HepG2 (cell line): ENCODE results near the gene COMMD7. TPM values are rescaled to one million over a fixed set of nuclear protein-coding genes. Genes with fewer than 3 reads are reported as not detected.

ENCODE experiments used
- BRD4 ChIP-seq: sonication (generic); formaldehyde crosslinking; IDR thresholded peaks from 2 replicates; pipeline ENCODE4 v1.4.0; 2020; ENCODE audit warnings: missing genetic modification reagents
- CSRNP1 ChIP-seq: sonication (generic); formaldehyde crosslinking; IDR thresholded peaks from 2 replicates; pipeline ENCODE4 v1.8.1; 2023; ENCODE audit warnings: mild to moderate bottlenecking, missing genetic modification reagents
- GATA4 ChIP-seq: sonication (generic); IDR thresholded peaks from 2 replicates; pipeline ENCODE4 v1.6.1; 2016; ENCODE audit warnings: antibody characterized with exemption, low read depth, borderline replicate concordance
- MAFG ChIP-seq: sonication (generic); formaldehyde crosslinking; IDR thresholded peaks from 2 replicates; pipeline ENCODE4 v1.5.1; 2020; ENCODE audit warnings: mild to moderate bottlenecking, missing genetic modification reagents
- NR0B2 ChIP-seq: sonication (generic); formaldehyde crosslinking; IDR thresholded peaks from 2 replicates; pipeline ENCODE4 v1.4.0; 2020; ENCODE audit warnings: mild to moderate bottlenecking, missing genetic modification reagents
- REL ChIP-seq: sonication (generic); formaldehyde crosslinking; conservative IDR thresholded peaks from 2 replicates; pipeline ENCODE4 v1.8.0; 2022; ENCODE audit warnings: mild to moderate bottlenecking, missing genetic modification reagents, moderate library complexity
- TBX2 ChIP-seq: sonication (generic); formaldehyde crosslinking; IDR thresholded peaks from 2 replicates; pipeline ENCODE4 v1.5.0; 2020; ENCODE audit warnings: missing genetic modification reagents, mild to moderate bottlenecking, borderline replicate concordance
- TFAP4 ChIP-seq: sonication (generic); IDR thresholded peaks from 2 replicates; pipeline ENCODE4 v1.6.1; 2016; ENCODE audit warnings: low read depth, borderline replicate concordance
- ZFP82 ChIP-seq: sonication (generic); formaldehyde crosslinking; IDR thresholded peaks from 2 replicates; pipeline ENCODE4 v1.5.1; 2020; ENCODE audit warnings: mild to moderate bottlenecking, missing genetic modification reagents, borderline replicate concordance
- ZFY ChIP-seq: sonication (generic); formaldehyde crosslinking; IDR thresholded peaks from 2 replicates; pipeline ENCODE4 v1.4.0; 2020; ENCODE audit warnings: missing genetic modification reagents
- ZNF205 ChIP-seq: IDR thresholded peaks from 2 replicates; pipeline ENCODE4 v1.6.1; 2018; ENCODE audit warnings: missing biosample characterization, missing genetic modification reagents
- ZNF234 ChIP-seq: sonication (generic); formaldehyde crosslinking; conservative IDR thresholded peaks from 2 replicates; pipeline ENCODE4 v1.5.1; 2020; ENCODE audit warnings: mild to moderate bottlenecking, missing genetic modification reagents
- ZNF441 ChIP-seq: sonication (generic); formaldehyde crosslinking; IDR thresholded peaks from 2 replicates; pipeline ENCODE4 v1.7.0; 2021; ENCODE audit warnings: missing genetic modification reagents, borderline replicate concordance
- ZNF883 ChIP-seq: sonication (generic); formaldehyde crosslinking; IDR thresholded peaks from 2 replicates; pipeline ENCODE4 v1.5.1; 2020; ENCODE audit warnings: mild to moderate bottlenecking, missing genetic modification reagents; ENCODE audit errors: not compliant biosample characterization
- polyA plus RNA-seq, 8 experiments: library from polyadenylated mRNA; depleted of rRNA in 3 of 8; stranded (reverse) in 7 of 8; unstranded in 1 of 8; fragments of >200 nt; fragmentation: Illumina TruSeq in 4 of 8; extraction: Trizol in 4 of 8; gene quantifications; 2 replicates each; pipeline versions ENCODE4 v1.2.1 to v1.2.3, GENCODE V29; 2011 to 2016; ENCODE audit warnings: low read depth in 4 of 8, missing spikeins in 1 of 8, mixed read lengths in 1 of 8; ENCODE audit not compliant: insufficient read depth in 1 of 8
- total RNA-seq, 5 experiments: library from RNA; depleted of rRNA; stranded (reverse); fragments of >200 nt; fragmentation: Illumina TruSeq; extraction: Trizol; gene quantifications; 2 replicates each; pipeline ENCODE4 v1.2.3, GENCODE V29; 2016; ENCODE audit warnings: low read depth in 1 of 5
- TF ChIP-seq, protein P1 (sequence below), 2 experiments: sonication (generic) in 1 of 2; formaldehyde crosslinking in 1 of 2; IDR thresholded peaks; 2 replicates each; pipeline versions ENCODE4 v1.4.0 to v1.6.1; 2018 to 2020; ENCODE audit warnings: missing genetic modification reagents in 2 of 2, borderline replicate concordance in 1 of 2, low read depth in 1 of 2, mild to moderate bottlenecking in 1 of 2, missing biosample characterization in 1 of 2
- TF ChIP-seq, protein P2 (sequence below): sonication (generic); formaldehyde crosslinking; conservative IDR thresholded peaks from 2 replicates; pipeline ENCODE4 v1.8.0; 2022; ENCODE audit warnings: low read depth, missing genetic modification reagents
- TF ChIP-seq, protein P3 (sequence below): sonication (generic); formaldehyde crosslinking; IDR thresholded peaks from 2 replicates; pipeline ENCODE4 v1.5.1; 2020; ENCODE audit warnings: mild to moderate bottlenecking, missing genetic modification reagents, moderate library complexity

The COMMD7 gene
- total and polyA plus RNA-seq, 2 of the 13 experiments (the other 11 are each of a cell fraction or from before 2014, with no cell fraction given) = 42.1 to 53.3 TPM

GRCh38 chr20:32663335-32664011, 79.8 kb downstream of the COMMD7 start (continued):
- TF ChIP-seq, protein P1, sequence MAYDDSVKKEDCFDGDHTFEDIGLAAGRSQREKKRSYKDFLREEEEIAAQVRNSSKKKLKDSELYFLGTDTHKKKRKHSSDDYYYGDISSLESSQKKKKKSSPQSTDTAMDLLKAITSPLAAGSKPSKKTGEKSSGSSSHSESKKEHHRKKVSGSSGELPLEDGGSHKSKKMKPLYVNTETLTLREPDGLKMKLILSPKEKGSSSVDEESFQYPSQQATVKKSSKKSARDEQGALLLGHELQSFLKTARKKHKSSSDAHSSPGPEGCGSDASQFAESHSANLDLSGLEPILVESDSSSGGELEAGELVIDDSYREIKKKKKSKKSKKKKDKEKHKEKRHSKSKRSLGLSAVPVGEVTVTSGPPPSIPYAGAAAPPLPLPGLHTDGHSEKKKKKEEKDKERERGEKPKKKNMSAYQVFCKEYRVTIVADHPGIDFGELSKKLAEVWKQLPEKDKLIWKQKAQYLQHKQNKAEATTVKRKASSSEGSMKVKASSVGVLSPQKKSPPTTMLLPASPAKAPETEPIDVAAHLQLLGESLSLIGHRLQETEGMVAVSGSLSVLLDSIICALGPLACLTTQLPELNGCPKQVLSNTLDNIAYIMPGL (CRISPR knock-in tag; IDR thresholded peaks at IDR 0.05; ENCODE audit: borderline replicate concordance in 1 of 2, low read depth in 1 of 2) = 0 out of 4 replicates have a peak, but pooled peaks of 1 of the 2 experiments have one; percentile 37
- TF ChIP-seq ZFP82 (CRISPR knock-in tag) (0 out of 2 replicates have a peak, but pooled peaks have one; percentile 25), CSRNP1 (CRISPR knock-in tag) (peak; percentile 76; the same call in 1 of the 2 replicates), MAFG (CRISPR knock-in tag) (no peak), NR0B2 (CRISPR knock-in tag) (no peak), GATA4 (0 out of 2 replicates have a peak, but pooled peaks have one; percentile 27), ZFY (peak; percentile 85), ZNF441 (0 out of 2 replicates have a peak, but pooled peaks have one; percentile 20), TFAP4 (peak; percentile 47), ZNF883 (peak; percentile 47), ZNF205 (CRISPR knock-in tag) (0 out of 2 replicates have a peak, but pooled peaks have one; percentile 22), ZNF234 (CRISPR knock-in tag) (peak; percentile 72; the same call in 1 of the 2 replicates), TBX2 (peak; percentile 48; the same call in 1 of the 2 replicates), BRD4 (peak; percentile 75; the same call in 1 of the 2 replicates), REL (no peak)
- TF ChIP-seq, protein P2, sequence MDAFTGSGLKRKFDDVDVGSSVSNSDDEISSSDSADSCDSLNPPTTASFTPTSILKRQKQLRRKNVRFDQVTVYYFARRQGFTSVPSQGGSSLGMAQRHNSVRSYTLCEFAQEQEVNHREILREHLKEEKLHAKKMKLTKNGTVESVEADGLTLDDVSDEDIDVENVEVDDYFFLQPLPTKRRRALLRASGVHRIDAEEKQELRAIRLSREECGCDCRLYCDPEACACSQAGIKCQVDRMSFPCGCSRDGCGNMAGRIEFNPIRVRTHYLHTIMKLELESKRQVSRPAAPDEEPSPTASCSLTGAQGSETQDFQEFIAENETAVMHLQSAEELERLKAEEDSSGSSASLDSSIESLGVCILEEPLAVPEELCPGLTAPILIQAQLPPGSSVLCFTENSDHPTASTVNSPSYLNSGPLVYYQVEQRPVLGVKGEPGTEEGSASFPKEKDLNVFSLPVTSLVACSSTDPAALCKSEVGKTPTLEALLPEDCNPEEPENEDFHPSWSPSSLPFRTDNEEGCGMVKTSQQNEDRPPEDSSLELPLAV (CRISPR knock-in tag) = no peak
- TF ChIP-seq, protein P3, sequence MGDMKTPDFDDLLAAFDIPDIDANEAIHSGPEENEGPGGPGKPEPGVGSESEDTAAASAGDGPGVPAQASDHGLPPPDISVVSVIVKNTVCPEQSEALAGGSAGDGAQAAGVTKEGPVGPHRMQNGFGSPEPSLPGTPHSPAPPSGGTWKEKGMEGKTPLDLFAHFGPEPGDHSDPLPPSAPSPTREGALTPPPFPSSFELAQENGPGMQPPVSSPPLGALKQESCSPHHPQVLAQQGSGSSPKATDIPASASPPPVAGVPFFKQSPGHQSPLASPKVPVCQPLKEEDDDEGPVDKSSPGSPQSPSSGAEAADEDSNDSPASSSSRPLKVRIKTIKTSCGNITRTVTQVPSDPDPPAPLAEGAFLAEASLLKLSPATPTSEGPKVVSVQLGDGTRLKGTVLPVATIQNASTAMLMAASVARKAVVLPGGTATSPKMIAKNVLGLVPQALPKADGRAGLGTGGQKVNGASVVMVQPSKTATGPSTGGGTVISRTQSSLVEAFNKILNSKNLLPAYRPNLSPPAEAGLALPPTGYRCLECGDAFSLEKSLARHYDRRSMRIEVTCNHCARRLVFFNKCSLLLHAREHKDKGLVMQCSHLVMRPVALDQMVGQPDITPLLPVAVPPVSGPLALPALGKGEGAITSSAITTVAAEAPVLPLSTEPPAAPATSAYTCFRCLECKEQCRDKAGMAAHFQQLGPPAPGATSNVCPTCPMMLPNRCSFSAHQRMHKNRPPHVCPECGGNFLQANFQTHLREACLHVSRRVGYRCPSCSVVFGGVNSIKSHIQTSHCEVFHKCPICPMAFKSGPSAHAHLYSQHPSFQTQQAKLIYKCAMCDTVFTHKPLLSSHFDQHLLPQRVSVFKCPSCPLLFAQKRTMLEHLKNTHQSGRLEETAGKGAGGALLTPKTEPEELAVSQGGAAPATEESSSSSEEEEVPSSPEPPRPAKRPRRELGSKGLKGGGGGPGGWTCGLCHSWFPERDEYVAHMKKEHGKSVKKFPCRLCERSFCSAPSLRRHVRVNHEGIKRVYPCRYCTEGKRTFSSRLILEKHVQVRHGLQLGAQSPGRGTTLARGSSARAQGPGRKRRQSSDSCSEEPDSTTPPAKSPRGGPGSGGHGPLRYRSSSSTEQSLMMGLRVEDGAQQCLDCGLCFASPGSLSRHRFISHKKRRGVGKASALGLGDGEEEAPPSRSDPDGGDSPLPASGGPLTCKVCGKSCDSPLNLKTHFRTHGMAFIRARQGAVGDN (CRISPR knock-in tag) = peak; percentile 73
